Endometrium (tissue), 2 donors: ENCODE measurements around the gene FAM227B.
A peak's percentile ranks its signal among the peaks of the same experiment; 100 is the strongest.
"Not testable (repeated sequence)": the region's sequence is repeated elsewhere in the genome, so short reads cannot be mapped to it uniquely, and the experiment has no call there.

Source experiments
- FAIRE-seq: peaks from 2 replicates; lab custom pipeline; 2012; peaks lifted over from hg19 to GRCh38; lab: Jason Lieb, UNC
- donor health status: control.
- donor health status: control.

FAM227B gene

DNA sequence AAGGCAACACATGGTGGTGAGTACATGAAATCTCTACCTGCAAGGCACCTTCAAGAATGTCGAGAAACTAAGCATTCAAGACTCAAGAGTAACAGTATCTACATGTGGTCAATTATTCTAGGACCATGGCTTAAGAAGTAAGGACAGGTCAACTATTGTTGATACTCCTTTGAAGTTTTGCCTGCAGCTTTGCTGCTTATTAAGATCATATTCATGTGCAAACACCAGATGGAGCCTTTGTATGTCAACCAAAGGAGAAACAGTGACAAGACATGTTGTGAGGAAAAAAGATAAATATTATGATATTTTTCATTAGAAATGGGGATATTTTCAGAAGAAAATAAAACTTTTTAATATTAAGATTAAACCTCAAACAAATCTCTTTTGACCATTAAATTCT is 249.8 kb downstream of the FAM227B start:
- FAIRE-seq, result peak; percentile 72

DNA sequence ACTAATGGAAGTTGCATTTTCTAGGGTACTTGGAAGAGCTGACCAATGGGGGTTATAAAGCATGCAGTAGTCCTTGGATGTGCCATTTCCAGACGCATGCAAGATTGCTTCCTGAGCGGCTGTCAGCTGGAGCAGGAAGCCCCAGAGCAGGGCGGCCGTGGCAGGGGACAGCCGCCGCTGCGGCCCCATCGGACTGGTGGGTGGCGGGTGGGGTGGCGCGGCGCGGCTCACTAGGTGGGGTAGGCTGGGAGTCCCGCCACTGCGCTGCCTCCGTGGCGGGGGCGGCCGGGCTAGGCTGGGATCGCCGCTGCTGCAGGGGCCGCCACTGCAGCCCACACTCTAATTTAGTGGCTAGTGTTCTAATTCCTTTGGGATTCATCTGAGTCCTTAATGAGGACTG is 254.1 kb downstream of the FAM227B start:
- no peak for FAIRE-seq

DNA sequence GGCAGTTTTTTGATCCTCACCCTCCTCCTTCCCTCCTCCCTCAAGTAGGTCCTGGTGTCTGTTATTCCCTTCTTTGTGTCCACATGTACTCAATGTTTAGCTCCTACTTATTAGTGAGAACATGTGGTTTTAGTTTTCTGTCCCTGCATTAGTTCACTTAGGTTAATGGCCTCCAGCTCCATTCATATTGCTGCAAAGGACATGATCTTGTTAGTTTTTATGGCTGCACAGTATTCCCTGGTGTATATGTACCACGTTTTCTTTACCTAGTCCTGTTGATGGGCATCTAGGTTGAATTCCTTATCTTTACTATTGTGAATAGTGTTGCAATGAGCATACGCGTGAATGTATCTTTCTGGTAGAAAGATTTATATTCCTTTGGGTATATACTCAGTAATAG is 259.2 kb downstream of the FAM227B start:
- FAIRE-seq, result peak; percentile 8

DNA sequence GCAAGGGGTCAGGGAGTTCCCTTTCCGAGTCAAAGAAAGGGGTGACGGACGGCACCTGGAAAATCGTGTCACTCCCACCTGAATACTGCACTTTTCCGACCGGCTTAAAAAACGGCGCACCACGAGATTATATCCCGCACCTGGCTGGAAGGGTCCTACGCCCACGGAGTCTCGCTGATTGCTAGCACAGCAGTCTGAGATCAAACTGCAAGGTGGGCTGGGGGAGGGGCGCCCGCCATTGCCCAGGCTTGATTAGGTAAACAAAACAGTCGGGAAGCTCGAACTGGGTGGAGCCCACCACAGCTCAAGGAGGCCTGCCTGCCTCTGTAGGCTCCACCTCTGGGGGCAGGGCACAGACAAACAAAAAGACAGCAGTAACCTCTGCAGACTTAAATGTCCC is 266.2 kb downstream of the FAM227B start:
- FAIRE-seq, result not testable (repeated sequence)

DNA sequence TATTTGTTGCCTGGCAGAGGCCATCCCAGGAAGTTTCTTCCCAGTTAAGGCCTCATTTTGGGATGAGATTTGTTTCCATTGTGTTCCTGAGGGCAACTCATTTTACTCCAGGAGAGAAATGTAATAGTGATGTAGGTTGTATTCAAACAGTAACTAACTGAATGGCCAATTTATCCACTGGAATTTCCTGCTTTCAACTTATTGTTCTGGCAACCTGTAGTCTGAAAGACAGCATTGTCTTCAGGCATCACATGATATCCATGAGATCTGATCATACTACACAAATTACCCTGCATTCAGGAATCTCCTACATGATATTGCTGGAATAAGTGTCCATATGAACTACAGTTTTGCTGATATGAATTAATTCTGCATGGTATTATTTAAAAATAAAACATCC is 277.1 kb downstream of the FAM227B start:
- no peak for FAIRE-seq

DNA sequence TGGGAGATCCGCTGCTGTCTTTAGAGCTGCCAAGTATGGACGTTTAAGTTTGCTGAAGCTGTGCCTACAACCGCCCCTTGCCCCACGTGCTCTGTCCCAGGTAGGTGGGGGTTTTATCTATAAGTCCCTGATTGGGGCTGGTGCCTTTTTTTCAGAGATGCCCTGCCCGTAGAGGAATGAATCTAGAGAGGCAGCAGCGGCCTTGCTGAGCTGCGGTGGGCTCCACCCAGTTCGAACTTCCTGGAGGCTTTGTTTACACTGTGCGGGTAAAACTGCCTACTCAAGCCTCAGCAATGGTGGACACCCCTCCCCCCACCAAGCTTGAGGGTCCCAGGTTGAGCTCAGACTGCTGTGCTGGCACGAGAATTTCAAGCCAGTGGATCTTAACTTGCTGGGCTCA is 281.0 kb downstream of the FAM227B start:
- no peak for FAIRE-seq

DNA sequence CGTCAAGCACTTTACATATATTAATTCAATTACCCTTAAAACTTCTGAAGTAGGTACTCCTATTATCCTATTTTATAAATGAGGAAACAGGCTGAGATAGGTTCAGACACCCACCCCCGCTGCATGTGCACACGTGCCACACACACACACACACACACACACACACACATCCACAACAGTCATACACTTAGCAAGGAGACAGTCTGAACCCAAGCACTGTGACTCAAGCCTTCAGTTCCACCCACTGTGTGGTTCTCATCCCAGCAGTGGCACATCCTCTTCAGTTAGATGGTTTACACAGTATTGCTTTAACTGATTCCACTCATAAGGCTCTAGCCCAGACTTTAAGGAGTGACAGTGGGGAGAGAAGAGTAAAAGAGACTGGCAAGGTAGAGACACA is 288.7 kb downstream of the FAM227B start:
- no peak for FAIRE-seq

DNA sequence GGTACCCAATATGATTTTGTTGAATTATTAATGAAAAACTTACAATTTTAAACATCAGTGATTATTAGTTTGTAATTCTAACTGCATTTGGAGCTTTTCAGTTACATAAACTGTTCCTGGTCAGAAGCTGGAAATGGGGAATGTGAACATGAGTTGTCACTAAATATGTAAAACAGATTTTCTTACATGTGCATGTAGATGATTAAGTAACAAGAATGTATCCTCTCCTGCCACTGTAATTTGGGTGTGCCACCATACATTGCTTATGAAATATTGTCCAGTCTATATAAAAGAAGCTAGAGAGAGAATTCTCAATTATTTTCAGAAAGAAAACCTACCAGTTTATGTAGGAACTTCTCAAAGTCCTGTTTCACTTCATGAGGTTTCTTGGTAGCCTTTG is 289.2 kb downstream of the FAM227B start:
- no peak for FAIRE-seq

DNA sequence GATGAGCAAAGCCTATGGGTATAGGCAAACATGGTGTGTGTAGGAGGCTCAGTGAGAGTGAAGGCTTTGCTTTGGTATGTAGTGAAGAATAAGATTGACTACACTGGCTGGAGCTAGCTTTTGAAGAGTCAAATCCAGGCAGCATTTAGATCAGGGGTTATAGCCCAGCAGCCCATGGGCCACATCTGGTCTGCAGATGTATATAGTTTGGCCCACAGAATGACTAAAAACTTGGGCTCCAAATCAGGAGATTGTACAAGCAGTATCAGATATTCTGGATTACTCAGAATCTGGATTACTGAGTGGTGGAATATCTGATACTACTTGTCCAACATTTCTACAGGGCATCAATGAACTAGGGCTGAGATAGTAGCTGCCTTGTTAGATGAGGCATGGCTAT is 290.5 kb downstream of the FAM227B start:
- no peak for FAIRE-seq

DNA sequence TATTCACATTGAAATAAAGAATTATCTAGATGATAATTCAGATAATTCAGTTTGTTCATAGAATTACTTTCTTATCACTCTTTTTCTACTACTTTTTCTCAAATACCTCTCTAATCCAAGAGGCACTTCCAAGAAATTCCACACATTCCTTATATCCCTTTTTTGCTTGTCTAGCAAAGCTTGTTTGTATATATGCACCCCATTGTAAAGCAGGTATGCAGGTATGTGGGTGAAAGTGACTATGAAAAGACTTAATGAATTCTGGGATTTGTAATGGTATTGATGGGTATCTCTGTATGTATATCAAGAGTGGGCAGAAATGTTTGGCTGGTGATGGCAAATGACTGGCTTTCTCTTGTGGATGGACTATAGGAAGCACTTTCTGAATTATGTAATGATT is 291.7 kb downstream of the FAM227B start:
- FAIRE-seq, result no peak

DNA sequence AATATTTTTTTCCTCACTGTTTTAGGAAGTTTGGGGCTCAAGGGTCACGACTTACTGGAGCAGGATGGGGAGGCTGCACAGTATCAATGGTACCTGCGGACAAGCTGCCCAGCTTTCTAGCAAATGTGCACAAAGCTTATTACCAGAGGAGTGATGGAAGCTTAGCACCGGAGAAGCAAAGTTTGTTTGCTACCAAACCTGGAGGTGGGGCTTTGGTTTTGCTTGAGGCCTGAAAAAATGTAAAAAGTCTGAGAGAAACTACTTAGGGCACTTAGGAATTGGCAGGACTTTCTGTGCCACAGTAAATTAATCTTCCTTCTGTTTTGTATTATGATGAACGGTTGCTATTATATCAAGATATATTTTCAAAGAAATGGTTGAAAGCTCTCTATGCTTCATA is 292.7 kb downstream of the FAM227B start:
- FAIRE-seq, result no peak

DNA sequence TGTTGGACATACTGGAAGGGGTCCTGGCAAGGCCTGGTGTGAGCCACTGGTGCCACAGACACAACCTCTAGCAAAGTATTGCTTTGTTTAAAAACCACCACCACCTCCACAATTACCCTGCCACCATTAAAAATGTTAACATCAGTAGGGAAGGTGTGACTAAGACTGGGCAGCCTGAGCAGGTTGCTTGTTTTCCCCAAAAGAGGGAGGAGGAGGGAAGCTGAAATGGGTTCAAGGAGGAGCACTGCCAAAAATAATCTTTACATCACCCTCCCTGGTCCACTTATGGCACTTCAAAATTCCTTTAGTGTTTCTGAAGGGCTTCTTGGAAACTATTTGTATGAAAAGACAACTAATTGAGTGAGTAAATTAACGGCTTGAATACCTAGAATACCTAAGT is 297.4 kb downstream of the FAM227B start:
- no peak for FAIRE-seq

DNA sequence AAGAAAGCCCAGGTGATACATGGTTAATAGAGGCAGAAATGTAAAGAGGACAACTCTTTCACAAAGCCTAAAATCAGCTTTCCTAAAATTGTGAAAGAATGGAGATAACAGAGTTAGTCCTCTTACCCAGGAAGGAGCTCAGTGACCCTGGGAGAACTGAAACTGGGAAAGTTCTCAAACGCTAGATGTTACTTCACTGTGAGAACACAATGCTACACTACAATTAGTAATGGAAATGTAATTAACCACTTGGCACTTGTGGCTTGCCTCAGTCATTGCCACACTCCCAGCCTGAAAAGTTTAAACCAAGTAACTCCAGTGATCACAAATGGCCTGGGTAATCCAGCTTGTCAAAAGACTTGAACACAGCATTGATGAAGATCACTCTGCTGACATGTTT is 300.3 kb downstream of the FAM227B start:
- no peak for FAIRE-seq

DNA sequence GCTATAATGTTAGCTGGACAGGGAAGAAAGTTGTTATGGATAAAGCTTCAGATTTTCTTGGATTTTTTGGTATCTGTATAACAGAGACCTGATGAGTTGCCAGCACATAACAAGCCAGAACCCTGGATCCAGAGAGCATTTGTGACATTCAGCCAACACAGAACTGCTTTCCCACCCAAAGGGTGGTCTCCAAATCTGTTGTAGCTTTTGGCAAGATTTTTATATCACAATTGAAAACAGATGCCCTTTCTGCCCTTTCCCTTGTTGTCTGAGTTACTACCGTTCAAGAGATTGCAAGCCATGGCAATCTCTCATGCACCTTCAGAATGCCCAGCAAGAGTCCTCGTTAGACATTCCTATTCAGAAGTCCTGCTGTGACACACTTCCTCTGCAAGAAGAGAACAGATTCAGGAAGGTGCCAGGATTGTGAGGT is 305.2 kb downstream of the FAM227B start:
- no peak for FAIRE-seq

DNA sequence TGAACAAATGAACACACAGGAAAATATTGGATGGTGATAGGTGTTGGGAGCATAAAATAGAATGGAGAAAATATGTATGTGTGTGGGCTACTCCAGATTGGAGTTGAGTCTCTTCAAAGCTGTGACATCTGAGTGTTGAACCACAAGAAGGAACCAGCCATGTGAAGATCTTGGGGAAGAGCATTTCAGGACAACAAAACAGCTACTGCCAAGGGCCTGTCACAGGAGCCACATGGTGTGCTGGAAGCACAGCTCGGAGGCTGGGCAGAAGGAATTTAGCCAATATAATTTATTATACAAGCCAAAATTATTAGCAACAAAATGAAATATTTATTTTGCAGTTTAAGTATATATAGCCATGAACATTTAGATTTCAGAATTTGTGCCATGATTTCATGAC is 305.9 kb downstream of the FAM227B start:
- FAIRE-seq, result no peak

DNA sequence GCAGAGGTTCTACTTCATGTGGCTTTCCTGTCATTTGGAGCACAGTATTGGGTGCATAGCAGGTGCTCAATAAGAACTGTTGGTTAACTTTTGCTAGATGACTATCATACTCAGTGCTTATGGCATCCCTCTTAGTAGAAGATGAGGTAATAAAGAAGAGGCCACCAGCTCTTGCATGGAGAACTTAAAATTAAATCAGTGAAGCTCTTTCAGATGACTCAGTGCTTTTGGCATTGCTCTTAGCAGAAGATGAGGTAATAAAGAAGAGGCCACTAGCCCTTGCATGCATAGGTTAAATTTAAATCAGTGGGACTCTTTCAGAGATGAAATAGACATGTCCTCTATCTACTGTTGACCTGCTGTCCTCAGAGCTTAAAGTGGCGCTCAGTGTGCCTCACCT is 307.0 kb downstream of the FAM227B start:
- no peak for FAIRE-seq

DNA sequence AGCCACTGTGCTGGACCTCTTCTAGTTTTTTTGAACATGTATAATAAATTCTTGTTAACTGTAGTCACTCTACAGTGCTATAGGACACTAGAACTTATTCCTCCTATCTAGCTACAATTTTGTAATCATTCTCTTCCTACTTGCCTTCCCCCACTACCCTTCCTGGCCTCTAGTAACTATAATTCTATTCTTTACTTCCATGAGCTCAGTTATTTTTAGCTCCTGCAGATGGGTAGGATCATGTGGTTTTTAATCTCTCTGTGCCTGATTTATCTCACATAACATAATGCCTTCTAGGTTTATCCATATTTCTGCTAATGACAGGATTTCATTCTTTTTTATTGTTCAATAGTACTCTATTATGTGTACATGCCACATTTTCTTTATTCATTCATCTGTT is 310.7 kb downstream of the FAM227B start:
- FAIRE-seq, result no peak

DNA sequence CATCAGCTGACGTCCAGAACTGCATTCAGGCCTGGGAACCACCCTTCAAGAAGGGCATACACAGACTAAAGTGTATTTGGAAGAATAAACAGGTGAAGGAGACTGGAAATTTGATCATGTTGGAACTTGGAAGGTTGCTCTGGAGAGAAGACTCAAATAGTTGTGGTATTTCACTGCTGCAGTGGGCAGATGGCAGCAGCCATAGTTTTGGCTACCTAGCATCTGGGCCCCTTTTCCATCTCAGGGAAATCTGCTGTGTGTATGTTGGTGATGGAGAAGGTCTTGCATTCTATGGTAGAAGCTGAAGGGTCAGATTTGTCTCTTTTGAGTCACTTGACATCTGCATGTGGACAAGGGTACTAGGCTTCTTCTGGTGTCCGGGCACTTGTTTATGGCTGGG is 311.9 kb downstream of the FAM227B start:
- no peak for FAIRE-seq

DNA sequence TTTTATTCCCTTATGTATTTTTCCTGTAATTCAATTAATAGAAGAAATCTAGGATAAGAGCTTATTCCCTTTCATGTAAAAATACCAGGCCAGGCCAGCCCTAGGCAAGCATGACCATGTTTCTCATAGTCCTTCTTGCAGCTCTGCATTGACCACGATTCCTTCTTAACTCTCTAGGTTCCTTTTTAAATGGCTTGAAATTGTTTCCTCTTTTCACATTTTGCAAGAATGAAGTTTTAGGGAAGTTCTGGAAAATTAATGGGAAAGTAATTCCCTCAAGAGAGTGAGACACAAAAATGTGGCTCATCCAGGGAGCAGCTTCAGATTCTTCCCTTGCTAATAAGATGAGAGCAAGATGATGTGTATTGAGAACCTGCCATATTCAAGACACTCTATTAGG is 314.1 kb downstream of the FAM227B start:
- FAIRE-seq, result no peak

DNA sequence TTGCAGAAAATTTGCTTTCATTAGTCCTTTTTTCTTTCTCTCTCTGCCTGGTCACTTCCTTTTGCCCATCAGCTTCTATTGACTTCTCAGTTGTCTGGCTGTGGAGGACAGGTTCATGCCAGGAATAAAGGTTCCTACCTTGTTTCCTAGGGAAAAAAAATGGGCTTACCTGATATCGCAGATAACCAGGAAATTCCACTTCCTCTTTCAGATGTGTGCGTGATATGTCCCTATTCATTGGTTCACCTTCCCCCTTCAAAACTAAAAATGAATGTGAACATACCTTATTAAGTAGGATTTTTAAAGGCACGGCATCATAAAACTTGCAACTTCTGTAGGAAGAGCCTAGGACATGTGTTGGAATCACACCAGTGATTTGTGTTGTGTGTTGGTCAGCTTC is 317.6 kb downstream of the FAM227B start:
- FAIRE-seq, result no peak

DNA sequence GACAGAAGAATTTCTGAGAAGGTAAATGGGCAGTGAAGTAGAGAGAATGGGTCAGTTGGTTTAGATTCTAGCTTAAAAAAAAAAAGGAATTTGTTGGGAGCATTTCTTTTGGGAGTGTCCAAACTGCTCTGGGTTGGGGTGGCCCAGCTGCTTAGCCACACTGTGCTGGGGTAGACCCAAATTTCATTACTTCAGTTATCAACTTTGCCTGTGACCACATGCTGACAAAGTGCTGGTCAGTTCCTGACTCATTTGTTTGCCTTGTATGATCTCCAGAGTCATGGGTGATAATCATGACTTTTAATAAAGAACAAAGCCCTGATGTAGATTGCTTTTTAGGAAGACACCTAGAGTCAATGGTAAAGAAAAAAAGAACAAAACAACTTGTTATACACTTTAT is 319.1 kb downstream of the FAM227B start:
- no peak for FAIRE-seq

DNA sequence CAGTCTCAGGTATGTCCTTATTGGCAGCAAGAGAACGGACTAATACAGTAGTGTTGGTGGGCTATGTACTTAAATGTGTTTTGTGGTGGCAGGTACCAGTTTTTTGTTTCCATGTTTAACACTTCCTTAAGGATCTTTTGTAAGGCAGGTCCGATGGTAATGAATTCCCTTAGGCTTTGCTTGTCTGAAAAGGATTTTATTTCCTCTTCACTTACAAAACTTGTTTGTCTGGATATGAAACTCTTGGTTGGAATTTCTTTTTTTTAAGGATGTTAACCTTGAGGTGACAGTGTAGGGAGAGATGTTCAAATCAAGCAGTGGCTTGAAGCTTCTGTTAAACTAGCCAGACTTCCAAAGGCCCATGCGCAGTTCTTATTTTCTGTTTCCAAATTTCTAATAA is 319.8 kb downstream of the FAM227B start:
- no peak for FAIRE-seq

DNA sequence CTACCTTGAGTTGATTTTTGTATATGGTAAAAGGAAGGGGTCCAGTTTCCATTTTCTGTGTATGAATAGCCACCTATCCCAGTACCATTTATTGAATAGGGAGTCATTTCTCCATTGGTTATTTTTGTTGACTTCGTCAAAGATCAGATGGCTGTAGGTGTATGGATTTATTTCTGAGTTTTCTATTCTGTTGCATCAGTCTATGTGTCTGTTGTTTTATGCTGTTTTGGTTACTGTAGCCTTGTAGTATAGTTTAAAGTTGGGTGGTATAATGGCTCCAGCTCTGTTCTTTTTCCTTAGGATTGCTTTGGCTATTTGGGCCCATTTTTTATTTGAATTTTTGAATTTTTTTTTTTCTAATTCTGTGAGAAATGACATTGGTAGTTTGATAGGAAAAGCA is 323.0 kb downstream of the FAM227B start:
- FAIRE-seq, result no peak

DNA sequence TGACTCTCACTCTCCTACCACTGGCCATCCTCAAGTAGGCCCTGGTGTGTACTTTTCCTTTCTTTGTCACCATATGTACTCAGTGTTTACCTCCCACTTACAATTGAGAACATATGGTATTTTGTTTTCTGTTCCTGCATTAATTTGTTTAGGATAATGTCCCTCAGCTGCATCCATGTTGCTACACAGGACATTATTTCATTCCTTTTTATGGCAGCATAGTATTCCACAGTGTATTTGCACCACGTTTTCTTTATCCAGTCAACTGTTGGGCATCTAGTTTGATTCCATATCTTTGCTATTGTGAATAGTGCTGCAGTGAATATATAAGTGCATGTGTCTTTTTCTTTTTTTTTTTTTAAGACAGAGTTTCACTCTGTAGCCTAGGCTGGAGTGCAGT is 324.4 kb downstream of the FAM227B start:
- no peak for FAIRE-seq

DNA sequence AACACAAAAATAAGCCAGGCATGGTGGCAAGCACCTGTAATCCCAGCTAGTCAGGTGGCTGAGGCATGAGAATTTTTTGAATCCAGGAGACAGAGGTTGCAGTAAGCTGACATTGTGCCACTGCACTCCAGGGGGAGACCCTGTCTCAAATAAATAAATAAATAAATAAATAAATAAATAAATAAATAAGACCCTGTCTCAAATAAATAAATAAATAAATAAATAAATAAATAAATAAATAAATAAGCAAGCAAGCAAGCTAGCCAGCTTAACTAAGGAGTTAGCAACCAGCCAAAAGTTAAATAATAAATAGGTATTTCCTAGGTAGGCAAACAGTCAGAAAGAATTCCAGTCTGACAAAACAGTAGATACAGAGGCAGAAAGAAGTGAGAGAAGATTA is 326.7 kb downstream of the FAM227B start:
- FAIRE-seq, result no peak

DNA sequence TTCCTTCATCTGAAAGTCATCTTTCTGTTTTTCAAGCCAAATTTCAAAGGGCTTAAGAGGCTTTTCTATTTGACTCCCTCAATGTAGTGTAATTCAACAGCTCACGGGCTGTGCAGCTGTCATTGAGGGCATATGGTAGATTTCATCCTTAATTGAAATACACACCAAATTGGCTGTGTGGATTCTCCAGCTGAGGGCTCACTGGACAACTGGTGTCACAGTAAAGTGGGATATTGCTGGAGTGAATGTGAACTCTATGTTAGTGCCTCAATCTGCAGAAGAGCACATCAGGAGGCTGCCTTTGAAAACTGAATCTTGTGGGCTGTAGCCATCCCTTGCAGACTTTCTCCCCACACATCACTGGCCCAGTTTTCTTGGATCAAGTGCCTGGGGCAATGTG is 330.4 kb downstream of the FAM227B start:
- FAIRE-seq, result no peak
